Stimulated activated CD4-positive, alpha-beta T cell treated with anti-CD3 and anti-CD28 coated beads, Interleukin-1b, Interleukin-23, amount 100 ng/mL, for 48 hours (primary cell): ENCODE measurements around the gene PRLH.

Experiments used
- DNase-seq: peaks from one replicate; pipeline ENCODE4 v3.0.0-alpha.2; 2020

Gene PRLH, protein sequence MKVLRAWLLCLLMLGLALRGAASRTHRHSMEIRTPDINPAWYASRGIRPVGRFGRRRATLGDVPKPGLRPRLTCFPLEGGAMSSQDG

DNA sequence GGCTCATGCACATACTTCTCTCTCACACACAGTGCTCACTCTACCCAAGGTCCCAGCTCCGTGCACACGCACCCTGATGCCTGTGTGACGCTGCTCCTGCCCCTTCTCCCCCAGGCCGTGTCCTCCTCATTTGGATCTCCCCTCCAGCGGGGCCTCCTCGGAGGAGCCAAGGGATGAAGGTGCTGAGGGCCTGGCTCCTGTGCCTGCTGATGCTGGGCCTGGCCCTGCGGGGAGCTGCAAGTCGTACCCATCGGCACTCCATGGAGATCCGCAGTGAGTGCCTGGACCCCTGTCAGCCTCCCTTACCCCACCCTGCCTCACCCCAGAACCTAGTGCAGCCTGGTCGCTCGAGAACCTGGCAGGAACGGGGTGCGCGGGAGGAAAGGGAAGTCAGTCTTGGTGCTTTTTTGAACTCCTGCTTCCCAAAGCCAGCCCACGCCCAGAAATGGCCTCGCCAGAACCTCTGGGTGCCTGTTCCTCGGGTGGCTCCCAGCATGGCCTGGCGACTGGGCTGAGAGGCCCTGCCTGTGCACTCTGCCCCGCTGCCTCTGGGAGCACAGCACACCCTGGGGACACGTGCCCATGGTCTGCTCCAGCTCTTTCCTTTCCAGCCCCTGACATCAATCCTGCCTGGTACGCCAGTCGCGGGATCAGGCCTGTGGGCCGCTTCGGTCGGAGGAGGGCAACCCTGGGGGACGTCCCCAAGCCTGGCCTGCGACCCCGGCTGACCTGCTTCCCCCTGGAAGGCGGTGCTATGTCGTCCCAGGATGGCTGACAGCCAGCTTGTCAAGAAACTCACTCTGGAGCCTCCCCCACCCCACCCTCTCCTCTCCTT, at the start of gene PRLH:
Gene PRLH (plus strand): TSS at position 174 of the 835 bp plus-strand sequence. CDS start 0 bp downstream, at position 174.
- no peak for DNase-seq

DNA sequence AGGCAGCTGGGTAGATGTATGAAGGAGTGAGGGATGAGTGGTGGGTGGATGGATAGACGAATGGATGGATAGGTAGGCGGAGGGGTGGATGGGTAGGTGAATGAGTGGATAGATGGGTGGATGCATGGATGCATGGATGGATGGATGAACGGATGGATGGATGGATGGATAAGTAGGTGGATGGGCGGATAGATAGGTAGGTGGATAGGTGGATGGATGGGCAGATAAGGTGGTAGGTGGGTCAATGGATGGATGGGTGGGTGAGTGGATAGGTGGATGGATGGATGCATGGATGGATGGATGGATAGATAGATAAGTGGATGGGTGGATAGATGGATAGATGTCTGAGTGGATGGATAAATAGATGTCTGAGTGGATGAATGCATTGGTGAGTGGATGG, 49.2 kb upstream of the PRLH start:
- DNase-seq: no peak

DNA sequence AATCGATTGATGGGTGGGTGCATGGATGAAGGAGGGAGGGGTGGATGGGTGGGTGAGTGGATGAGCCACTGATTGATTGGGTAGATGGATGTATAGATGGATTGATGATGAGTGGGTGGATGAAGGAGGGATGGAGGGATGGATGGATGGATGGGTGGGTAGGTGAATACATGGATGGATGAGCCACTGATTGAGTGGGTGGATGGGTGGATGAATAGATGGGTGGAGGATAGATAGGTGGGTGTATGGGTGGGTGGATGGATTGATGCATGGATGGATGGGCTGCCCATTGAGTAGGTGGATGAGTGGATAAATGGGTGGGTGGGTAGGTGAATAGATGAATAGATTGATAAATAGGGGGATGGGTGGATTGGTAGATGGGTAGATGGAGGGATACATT, 48.4 kb upstream of the PRLH start:
- DNase-seq: no peak

DNA sequence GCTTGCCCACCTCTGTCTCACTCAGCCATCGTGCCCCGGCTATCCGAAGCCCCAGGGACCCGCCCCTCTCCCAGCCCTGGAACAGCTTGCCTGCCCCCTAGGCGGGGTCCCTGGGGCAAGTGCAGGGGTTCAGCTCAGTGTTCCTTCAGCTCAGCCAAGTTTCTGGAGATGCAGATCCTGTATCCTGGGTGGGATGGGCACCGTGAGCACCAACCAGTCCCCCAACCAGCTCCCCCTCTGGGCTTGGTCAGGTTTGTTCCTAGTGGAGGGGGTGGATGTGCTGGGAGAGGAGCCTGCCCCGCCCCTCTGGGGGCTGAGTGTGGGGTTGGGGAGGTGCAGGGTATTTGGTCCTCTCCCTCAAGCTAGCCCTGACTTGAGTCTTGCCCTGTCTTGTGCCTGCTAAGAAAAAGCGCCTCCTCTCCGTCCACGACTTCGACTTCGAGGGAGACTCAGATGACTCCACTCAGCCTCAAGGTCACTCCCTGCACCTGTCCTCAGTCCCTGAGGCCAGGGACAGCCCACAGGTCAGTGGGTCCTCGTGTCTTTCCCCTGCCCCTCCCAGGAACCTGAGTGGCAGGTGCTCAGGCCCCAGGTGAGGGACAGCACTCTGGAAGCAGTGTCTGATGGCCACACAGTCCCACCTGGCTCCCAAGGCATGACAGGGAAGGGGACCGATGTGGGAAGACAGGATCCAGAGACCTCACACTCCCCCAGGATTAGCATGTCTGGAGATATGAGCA, 46.7 kb upstream of the PRLH start:
- no peak for DNase-seq

DNA sequence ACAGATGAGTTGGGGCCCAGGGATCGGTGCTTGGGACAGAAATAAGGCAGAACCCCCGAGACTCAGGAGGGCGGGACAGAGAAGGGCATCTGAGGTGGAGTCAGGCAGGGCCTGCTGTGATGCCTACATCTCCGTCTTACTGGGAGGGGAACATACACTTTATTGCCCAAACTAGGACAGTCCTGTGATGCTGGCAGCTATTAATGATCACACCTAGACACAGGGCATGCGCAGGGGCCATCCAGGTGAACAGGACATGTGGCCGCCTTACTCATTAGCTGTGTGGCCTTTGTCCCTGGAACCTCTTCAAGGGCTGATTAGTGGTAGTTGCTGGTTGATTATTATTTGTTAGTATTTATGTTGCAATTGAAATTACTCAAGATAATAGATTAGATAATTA, 46.1 kb upstream of the PRLH start:
- no peak for DNase-seq

DNA sequence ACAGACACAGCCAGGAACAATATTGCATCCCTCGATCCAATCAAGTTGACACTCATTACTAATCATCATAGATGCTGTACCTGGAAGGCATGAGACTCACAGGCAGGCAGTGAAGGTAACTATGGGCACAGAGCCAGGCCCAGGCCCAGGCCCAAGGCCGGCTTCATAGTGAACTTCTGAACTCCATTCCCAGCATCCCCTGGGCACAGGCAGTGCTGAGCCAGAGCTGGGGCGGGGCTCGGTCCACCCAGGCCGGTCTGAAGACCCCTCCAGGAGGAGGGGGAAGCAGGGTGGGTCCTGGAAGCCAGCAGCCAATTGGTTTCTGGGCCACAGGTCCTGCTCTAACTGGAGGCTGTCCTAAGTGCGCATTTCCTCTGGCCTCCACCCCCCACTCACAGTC, 41.7 kb upstream of the PRLH start:
- DNase-seq: no peak

DNA sequence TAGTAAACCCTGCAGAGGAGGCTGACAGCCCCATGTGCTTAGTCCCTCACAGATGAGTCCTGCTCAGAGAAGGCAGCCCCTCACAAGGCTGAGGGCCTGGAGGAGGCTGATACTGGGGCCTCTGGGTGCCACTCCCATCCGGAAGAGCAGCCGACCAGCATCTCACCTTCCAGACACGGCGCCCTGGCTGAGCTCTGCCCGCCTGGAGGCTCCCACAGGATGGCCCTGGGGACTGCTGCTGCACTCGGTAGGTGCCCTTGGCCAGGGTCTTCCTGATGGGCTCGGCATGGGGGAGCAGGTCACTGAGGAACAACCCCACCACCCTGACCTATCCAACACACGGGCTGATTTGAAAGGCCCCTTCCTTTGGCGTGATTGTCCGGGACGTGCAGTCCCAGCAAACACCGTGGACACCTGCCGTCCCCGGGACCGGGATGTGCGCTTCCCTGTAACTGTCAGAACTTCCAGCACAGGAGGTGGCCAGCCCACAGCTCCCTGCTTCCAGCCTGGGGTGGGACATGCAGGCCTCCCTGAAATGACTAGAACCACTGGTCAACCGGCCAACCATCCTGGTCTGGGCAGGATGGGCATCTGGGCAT, 40.7 kb upstream of the PRLH start:
- no peak for DNase-seq

DNA sequence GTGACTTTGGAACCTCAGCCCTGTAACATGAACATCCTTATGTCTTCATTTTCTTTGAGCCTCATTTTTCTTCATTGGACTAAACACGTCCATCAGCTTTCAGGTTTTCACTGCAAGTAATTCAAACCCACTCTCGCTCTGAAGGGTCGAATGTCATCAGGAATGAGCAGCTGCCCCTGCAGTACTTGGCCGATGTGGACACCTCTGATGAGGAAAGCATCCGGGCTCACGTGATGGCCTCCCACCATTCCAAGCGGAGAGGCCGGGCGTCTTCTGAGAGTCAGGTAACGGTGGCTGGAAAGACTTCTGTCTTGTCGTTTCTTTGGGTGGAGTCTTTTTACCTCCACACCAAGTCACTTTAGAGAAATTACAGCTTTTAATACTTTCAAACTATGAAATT, 39.1 kb upstream of the PRLH start:
- DNase-seq: no peak

DNA sequence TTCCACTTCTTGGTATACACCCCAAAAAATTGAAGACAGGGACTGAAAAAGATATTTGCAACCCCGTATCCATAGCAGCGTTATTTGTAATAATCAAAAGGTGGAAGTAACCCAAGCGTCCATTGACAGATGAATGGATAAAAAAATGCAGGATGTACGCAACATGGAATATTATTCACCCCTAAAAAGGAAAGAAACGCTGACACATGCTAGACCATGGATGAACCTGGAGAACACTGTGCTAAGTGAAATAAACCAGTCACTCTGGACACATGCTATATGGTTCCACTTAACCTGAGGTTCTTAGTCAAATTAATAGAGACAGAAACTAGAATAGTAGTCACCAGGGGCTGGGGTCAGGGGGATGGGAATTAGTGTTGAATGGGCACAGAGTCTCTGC, 38.6 kb upstream of the PRLH start:
- no peak for DNase-seq

DNA sequence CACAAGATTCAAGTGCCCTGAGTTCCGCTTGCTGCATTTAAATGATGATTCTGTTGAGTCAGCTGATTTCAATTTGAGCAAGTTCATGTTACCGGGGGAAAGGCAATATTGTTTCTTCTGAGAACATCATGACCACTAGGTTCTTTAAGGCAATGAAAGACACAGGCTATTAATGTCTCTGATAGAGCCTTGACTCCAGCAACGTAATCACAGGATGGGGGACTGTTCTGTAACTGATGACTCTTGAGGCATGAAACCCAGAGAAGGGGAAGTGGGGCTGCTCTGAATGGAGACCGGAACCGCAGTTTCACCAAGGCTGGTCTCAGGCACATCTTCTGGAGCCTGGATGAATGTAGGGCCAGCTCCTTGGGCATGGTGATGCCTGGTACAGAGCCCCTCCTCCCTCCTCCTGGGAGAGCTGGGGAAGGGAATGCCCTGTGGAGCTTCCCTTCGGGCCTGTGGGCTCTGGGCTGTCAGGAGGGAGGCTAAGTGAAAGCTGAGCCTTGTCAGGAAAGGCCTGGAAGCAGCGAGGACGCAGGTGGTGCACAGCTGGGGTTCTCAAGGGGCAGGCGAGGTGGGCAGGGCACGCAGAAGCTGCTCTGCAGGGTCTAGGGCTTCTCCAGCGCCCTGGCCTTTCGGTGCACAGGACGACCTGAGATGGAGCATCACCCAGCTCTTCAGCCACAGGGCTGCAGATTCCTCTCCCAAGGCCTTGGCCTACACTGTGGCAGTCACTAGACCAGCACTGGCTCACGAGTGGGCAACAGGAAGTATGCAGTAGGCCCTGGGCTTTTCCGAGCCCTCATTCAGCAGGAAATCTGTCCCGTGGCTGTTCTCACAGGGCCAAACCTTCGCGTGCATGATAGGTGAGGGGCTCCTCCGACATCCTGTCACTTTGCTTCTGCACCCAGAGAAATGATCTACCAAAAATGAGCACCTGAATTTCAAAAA, 36.6 kb upstream of the PRLH start:
- DNase-seq: no peak

DNA sequence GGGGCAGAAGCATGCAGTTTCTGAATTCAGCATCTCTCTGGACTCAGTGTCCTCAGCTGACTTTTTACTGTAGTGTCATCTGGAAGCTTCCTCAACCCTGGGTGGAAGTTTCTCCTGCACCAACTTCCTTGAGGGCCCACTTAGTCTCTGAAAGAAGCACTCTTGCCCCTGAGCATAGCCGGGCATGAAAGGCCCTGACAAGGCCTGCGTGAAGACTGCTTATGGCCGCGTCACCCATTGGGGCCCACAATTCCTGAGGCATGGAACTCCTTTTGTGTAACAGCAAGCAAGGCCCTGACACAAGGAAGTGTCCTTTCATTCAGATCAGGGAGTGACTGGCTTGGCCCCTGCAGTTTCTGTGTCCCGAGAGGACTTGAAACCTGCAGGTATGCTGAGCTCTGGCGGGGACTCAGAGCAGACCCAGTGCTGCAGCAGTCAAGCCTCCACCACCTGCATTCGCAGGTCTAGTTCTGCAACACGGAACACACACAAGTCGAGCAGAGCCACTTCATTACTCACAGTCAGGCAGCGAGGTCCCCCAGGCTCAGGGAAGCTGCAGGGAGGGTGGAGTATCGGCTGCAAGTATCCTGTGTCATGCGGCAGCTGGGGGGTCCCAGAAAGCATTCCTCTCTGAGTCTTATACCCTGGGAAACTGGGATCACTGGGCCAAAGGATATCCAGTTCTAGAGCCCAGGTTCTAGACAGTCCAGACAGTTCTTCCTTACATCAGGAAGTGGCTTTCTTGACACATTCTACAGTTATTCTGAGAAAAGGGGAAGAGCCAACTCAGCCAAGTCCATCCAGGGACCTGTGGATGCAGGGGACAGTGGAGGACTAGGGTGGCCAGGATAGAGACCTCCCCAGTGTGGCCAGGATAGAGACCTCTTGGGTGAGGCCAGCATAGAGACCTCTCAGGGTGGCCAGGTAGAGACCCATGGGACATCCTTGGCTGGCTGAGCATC, 35.6 kb upstream of the PRLH start:
- DNase-seq: no peak

DNA sequence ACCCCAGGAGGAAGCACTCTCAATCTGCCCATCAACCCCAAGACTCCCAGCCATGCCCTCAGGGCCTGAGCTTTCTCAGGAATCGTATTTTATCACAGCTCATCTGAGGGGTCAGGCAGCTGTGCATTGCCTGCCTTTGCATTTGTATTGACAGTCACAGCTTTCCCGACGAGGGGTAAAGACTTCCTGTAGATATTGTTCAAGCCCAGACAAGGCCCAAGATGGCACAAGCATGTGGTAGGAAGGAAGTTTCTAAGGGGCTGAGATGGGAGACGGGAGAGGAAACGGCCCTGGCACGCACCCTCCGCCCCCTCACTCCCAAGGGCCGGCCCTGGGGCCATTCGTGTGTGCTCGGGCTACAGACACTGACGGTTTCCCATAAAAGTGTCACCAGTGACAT, 34.2 kb upstream of the PRLH start:
- no peak for DNase-seq

DNA sequence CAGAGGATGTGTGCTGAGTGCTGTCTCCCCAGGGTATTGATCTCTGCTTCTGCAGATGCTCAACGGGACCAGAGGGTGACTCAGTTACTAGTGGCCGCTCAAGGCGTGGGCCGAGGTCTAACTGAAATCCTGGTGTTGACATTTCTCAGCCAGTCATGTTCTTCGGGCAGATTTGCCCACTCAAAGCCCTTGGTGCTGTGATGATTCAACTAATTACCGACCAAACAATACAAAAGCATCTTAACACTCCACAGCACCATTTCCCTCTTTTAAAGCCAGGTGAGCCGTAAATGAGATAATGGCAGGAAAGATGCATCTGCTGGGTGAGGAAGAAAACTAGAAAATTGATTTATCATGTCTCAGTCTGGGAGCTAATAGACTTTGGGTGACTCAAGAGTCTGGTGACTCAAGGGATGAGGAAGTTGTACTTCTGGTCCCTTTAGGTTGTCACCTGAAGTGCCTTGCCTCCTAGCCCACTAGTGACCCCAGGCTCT, 32.7 kb upstream of the PRLH start:
- no peak for DNase-seq

DNA sequence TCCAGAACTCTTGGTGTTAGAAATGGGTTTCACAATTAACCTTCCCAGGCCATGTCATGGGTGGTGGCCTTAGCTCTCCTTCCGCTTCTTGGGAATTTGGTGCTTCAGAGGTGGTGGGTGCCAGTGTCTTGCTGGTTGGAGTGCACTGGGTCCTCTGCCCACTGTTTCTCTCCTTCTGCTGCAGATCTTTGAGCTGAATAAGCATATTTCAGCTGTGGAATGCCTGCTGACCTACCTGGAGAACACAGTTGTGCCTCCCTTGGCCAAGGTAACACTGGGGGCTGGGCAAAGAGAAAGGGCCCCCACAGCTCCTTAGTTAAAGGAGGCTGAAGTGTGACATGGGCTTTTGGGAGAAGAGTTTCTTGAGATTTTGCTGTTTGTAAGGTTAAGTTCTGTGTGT, 32.0 kb upstream of the PRLH start:
- DNase-seq: no peak

DNA sequence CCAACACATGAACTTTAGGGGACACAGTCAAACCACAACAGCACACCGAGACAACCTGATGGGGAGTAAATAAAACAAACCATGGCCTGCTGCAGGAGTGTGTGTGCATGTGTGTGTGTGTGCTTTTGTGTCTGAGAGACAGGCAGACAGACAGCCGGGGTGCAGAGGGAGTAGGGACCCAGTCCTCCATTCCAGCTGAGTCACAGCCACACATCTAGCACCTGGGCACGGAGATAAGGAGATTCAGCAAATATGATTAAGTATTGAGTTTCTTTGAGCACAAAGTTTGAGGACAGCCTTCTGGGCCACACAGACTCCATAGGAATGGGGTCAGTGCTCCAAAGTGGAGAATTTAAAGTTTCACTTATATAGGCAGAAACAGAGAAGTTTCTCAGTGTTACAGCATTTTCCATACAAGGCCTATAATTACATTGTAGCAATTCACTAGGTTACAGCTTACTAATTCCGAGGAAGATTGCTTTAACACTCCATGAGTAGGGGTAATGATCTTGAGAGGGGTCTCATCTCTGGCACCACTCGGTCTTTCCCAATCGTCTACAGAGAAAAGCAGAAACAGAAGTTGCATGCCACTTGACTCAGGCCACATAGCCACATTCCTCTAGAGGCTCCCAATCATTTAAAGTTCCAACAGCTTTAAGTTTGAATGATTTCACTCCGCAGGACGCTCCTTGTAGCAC, 30.8 kb upstream of the PRLH start:
- DNase-seq: no peak

DNA sequence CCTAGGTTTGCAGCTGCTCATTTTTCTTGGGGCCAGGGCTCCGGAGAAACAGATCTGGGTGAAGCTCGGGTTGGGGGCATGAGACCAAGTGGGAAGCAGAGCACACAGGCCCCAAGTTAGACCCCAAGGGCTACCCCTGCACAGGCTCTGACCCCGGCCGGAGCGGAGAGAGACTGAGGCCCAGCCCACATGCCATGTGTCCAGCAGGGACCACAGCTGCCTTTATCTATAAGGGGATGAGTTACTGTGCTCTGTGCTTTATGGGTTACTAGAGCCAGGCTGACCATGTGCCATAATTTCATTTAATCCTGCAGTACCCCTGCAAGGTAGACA, 30.3 kb upstream of the PRLH start:
- DNase-seq: no peak

DNA sequence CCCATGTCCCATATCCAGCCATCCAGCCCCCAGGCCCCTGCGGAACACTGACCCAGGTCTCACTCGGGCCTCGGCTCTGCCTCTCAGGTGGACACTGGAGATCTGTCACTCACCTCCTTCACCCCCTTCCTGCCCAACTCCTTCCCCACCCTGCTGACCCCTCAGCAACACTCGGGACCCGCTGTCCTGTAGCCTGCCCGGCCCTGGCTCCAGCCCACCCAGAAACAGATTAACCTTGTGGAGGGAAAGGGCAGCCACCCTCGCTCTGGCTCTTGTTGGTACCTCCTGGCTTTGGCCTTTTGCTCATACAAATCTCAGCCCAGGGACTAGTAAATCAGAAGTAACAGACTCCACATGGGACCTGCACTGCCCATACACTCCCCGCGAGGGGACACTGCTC, 29.8 kb upstream of the PRLH start:
- DNase-seq: no peak

DNA sequence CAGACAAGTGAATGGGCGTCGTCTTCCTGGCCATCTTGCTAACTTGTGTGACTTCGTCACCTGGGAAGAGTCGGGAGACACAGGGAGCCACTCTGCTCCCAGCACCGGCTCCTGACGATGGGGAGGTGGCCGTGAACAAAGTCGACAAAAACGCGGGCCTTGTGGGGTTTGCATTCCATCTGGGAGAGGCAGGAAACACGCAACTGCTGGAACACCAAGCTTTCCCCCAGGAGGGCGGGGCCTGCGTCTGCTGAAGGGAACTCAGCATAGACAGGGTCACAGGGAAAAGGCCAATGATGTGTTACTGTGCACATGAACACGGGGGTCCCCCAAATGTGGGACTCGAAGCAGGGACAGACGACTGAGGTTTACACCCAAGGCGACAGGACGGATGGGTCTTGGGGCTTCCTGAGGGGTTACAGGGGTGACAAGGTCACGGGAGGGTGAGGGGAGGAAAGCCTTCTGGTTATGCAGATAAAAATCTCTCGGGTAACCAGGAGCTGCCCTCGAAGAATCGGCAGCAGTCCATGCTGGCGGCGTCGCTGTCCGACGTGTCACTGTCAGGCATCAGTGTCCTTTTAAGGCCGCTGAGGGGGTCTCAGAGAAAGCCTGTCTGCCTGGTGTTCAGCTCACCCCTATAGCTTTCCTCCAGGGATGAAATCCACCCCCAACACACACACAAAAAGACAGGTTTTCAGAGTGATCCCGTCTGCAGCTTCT, 28.2 kb upstream of the PRLH start:
- no peak for DNase-seq

DNA sequence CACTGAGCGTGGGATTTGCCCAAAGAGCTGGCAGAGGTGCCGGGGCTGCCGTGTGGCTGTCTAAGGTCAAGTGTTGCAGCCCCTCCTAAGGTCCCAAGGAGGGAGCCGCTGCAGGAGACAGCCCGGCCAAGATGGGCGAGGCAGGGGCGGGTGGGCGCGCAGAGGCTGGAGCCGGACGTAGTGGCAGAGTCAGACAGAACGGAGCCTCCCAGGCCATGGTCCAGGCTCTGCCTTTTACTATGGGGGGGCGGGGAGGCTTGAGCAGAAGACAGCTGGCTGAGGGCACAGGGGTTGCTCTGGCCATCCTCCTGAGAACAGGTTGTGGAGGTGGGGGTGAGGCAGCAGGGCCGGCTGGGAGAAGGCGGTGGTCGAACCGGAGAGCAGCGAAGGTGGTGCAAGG, 27.5 kb upstream of the PRLH start:
- DNase-seq: no peak

DNA sequence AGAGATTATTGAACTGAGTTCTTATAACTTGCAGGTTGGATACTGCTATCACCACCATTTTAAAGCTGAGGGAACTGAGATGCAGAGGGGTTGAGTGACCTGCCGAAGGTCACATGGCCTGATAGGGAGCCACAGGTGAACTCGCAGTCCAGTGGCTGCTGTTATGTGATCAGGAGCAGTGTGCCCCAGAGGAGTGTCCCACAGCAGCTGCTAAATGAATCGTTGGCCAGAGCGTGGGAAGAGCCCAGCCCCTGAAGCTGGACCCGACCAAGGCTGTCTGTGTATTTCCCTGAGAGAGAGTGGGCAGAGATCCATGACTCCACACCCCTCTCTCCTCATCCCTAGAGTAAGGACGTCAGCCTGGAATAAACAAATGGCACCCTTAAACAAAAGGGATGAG, 26.7 kb upstream of the PRLH start:
- DNase-seq: no peak
